NCI-H1417 treated with DMSO at 0.1 percent for 48 hours (cell line): ENCODE results near the gene GNAI3.

Experiments
- DNase-seq: peaks from one replicate; lab custom pipeline; 2025; lab: John Stamatoyannopoulos, UW

The GNAI3 gene

DNA sequence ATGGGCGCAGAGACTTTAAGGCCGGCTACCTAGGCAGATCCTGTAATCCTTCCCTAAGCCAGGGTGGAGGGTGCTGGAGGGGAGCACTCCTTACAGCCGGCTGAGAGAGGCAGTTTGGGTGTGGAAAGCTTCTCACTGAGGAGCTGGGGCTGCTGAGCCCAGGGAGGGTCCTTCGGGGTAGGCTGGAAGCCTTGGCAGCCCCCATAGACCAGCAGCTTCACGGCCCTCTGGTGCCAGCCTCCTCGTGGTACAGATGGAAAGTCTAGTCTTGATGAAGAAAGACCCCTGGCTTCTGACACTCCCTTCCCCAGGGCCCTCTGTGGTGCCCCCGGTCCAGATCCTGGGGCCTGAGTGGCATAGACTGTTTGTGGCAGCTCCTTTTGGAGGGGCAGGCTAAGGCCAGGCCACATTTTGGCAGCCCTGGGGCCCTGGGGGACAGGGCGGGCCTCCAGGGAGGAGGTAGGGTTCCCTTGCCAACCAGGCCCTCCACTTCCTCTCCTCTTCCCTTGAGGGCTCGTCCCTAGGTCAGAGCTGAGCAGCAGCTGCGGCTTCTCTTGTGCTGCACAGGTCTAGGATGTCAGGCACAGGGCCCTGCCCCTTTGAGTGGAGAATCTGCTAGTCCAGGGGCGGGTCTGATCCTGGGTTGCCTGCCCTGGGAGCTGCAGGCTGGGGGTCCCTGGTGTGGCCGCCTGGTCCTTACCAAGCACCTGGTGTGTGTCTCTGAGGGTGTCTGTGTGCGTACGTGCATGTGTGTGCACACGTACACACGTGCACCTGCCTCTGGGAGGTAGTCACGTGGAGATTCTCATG is 76.0 kb downstream of the GNAI3 start:
- no peak for DNase-seq

DNA sequence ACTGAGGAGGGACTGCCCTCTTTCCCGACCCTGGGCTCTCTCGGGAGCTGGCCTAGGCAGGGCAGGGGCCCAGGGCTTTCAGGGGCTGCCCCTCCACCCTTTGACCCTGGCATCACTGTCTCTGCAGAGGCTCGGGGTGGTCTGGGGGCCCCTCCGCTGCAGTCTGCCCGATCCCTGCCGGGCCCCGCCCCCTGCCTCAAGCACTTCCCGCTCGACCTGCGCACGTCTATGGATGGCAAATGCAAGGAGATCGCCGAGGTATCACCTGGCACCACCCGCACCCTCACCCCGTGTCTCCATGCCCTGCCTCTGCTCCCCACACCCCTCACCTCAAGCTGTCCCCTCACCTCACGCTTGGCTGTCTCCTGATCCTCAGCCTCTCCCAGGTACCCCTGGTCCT is 76.8 kb downstream of the GNAI3 start:
- no peak for DNase-seq

DNA sequence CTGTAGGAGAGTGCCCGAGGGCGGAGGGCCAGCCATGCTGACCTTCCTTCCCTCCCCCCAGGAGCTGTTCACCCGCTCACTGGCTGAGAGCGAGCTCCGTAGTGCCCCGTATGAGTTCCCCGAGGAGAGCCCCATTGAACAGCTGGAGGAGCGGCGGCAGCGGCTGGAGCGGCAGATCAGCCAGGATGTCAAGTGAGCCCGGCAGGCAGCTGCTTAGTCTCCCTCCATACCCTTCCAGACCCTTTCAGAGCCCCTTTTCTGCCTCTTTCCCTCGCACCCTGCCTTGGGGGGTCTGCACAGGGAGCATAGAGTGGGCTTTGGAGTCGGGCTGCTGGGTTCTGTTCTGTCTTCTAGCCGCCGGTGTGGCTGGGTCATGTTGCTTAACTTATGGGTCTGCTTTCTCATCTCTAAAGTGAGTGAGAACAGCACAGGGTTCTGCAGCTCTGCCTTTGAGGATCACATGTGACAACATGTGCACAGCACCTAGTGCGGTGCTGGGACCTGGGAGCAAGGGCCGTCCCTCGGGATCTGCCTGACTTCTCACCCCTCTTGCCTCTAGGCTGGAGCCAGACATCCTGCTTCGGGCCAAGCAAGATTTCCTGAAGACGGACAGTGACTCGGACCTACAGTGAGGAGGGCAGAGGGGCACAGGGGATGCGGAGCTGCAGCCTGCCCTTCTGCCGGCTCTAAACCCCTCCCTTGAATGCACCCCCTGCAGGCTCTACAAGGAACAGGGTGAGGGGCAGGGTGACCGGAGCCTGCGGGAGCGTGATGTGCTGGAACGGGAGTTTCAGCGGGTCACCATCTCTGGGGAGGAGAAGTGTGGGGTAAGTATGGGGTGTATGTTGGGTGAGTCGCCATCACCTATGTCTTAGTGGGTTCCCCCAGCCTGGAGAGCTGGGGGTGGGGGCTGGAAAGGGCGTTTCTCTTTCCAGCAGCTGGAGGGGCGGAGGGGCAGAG is 77.5 kb downstream of the GNAI3 start:
- no peak for DNase-seq

DNA sequence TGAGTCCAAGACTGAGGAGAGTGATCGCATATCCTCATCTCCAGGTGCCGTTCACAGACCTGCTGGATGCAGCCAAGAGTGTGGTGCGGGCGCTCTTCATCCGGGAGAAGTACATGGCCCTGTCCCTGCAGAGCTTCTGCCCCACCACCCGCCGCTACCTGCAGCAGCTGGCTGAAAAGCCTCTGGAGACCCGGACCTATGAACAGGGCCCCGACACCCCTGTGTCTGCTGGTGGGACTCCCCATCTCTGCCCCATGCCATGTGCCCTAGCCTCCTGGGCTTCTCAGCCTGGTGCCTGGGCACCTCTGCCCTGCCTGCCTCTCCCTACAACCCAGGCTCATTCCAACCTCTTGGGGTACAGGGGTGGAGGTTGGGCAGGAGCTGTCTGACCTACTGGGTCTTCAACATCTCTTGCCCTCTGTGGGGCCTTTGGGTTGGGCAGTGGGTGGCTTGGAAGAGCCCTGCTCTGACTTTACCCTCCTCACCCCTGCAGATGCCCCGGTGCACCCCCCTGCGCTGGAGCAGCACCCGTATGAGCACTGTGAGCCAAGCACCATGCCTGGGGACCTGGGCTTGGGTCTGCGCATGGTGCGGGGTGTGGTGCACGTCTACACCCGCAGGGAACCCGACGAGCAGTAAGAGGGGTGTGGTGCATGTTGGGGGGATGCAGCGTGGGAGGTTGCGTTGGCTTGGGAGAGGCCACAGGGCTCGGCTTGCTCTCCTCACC is 78.4 kb downstream of the GNAI3 start:
- DNase-seq, result no peak

DNA sequence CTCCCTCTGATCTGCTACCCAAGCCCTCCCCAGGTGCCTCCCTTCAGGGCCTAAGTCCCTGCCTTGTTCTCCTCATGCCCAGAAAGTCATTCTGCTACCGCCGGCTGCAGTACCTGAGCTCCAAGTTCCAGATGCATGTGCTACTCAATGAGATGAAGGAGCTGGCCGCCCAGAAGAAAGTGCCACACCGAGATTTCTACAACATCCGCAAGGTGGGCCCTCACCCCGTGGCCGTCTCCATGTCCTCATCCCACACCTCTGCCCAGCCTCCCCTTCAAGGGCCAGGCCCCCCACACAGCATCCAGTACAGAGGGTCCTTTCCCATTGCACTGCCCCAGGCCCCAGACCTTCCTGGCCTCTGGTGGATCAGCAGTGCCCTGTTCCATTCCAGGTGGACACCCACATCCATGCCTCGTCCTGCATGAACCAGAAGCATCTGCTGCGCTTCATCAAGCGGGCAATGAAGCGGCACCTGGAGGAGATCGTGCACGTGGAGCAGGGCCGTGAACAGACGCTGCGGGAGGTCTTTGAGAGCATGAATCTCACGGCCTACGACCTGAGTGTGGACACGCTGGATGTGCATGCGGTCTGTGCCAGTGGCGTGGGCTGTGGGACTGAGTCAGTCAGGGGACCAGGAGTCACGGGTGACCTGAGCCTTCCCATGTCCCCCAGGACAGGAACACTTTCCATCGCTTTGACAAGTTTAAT is 79.4 kb downstream of the GNAI3 start:
- no peak for DNase-seq

DNA sequence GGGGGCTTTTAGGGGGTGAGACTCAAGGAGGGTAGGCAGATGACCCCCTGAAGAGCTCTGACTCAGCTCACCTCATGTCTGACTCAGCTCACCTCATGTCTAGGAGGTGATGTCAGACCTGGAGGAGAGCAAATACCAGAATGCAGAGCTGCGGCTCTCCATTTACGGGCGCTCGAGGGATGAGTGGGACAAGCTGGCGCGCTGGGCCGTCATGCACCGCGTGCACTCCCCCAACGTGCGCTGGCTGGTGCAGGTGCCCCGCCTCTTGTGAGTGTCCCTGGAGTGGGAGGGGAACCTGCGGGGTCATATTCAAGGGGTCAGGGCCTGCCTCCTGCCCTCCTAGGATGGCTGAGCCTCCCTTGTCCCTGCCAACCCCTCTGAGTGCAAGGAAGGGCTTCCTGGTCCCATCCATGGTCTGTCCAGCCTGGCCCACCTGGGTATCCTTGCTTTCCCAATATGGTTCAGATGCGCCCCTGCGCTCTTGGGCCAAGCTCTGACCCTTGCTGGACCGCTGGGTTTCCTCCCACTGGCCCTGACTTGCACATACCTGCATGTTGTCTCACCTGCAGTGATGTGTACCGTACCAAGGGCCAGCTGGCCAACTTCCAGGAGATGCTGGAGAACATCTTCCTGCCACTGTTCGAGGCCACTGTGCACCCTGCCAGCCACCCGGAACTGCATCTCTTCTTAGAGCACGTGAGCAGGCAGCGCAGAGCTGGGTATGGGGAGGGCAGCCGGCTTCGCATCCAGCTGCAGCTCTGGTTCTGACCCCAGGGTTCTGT is 80.3 kb downstream of the GNAI3 start:
- no peak for DNase-seq

DNA sequence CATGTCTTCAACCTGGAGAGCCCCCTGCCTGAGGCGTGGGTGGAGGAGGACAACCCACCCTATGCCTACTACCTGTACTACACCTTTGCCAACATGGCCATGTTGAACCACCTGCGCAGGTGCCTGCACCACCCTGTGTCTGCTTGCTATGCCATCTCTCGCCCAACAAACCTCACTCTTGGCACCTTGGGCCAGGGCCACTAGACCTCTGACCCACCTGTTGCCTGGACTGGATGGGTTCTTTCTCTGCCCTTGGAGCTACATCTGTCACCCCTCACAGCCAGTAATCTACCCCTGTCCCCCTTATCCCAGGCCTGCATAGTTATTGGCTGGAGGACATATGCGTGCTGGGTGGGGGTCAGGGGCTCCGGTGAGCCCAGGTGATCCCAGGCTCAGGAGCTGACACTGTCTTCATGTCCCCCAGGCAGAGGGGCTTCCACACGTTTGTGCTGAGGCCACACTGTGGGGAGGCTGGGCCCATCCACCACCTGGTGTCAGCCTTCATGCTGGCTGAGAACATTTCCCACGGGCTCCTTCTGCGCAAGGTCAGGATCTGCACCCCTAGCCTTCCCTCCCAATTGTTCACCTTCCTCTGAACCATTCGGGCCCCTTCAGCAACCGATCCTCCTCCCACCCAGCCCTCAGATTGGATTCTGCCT is 81.1 kb downstream of the GNAI3 start:
- DNase-seq, result no peak

DNA sequence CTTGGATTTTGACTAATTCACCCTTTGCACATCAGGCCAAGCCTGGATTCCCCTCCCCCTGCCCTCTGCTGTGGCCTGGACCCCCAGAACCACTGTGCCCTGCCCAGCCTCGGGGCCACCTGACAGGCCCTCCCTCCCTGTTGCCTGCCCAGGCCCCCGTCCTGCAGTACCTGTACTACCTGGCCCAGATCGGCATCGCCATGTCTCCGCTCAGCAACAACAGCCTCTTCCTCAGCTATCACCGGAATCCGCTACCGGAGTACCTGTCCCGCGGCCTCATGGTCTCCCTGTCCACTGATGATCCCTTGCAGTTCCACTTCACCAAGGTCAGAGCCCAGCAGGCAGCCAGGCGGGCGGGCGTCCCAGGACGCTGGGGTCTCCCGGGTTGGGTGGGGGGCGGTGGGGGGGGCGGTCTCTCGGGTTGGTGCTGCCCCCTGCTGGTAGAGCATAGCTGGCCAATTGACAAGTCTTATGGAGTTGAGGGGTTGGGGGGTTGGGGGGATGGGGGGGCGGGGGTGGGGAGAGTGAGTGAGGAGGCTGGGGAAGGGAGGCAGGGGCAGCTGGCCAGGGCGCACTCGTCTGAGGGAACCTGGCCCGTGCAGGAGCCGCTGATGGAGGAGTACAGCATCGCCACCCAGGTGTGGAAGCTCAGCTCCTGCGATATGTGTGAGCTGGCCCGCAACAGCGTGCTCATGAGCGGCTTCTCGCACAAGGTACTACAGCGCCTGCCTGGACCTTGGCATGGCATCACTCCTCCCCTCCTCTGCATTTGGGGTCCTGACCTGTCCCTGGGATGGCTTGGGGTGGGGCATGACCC is 81.9 kb downstream of the GNAI3 start:
- DNase-seq, result no peak

DNA sequence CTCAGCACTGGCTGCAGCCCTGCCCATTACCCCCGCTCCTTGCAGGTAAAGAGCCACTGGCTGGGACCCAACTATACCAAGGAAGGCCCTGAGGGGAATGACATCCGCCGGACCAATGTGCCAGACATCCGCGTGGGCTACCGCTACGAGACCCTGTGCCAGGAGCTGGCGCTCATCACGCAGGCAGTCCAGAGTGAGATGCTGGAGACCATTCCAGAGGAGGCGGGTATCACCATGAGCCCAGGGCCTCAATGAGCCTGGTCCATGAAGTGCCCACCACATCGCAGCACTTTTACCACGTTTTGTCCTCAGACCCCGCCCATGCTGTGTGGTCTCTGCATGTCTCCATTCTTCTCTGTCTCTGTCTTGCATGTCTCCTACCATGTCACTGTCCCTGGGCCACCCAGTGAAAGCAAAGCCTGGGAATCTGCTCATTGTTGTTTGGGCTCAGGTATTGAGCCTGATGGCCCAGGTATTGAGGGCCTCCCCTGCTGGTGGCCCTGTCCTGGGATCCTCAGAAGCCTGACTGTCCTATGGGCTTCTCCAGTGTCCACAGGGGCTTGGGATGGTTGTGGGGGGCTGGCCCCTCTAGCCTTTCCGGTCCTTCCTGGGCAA is 82.6 kb downstream of the GNAI3 start:
- DNase-seq, result no peak

DNA sequence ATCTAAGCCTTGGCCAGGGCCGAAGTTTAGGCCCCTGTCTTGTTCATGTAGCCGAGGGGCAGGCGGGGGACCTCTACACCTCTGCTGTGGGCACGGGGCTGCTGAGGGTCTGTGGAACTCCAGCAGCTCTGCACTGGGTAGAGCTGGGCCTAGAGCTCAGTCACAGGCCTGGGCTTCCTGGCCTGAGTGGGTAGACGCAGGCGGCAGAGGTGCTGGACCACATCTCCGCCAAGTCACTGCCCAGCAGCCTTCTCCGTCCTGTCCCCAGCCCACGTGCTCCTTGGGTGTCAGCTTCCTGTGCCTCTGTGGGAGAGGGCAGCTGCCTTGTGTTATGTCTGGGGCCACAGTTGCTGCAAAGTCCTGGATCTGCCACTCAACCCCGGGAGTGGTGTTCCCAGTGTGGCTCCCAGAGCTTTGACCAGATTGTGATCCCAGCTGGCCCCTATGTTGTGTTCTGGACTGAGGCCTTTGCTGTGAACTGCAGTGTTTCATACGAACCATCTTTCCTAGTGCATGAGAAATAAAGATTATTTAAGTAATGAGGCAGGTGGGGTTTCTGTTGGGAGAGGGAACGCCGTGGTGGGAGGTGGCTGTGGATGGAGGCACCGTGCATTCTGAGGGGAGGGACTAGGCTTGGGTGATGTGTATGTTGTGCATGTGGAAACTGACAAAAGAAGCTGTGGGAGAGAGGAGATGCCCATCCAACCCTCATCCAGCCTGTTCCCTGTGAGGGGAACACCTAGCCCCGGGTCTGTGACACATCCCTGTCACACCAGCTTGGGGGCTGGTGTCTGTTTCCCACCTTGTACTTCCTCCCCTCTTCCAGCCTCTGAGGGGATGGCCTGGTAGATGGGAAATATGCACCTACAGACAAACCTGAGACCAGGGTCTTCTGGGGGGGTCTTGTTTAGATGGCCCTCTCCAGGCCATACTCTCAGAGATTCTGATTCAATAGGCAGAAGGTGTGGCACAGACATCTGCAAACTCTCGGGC is 83.4 kb downstream of the GNAI3 start:
- no peak for DNase-seq

DNA sequence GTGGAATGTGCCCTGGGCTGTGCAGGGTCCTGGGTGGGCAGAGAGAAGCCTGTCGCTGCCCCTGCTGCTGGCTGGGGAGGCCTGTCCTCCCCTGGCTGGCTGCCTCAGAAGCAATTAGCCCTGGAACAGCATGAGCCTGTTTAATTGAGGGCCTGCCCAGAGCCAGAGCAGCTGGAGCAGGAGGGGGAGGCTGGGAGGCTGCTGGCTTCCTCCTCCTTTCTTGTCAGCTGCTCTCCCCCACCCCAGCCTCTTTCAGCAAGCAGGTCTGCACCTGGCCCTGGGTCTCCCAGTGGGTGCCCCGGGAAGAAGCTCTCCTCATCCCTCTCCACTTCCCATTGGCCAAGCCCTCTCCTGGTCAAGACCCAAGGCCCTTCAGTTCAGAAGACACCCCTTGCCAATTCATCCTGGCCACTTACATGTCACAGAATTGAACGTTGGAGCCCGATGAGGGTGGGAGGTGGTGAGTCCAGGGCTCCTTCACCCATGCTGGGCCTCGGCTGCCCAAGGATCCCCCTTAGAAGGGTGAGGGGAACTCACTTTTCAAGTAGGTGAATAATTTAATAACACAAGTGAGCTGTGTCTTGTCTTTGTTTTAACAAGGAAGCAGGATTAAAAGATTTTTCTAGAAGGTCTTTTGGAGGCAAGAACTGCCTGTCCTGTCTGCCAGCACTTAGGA is 84.4 kb downstream of the GNAI3 start:
- DNase-seq, result peak; percentile 53

DNA sequence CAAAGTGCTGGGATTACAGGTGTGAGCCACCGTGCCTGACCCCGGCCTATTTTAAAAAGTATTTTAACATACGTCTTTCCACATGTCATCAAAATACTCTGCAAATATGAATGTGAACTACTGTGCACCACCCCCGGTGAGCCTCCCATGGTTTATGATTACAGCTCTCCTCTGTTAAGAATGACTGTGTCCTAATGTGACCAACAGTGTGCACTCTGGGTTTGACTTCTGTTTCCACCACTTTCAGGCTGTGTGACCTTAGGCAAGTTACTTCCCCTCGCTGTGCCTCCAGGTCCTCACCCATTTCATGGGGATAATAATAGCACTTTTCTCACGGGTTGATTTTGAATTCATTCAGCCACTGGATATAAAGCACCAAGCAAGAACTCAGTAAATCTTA is 85.9 kb downstream of the GNAI3 start:
- DNase-seq, result no peak

DNA sequence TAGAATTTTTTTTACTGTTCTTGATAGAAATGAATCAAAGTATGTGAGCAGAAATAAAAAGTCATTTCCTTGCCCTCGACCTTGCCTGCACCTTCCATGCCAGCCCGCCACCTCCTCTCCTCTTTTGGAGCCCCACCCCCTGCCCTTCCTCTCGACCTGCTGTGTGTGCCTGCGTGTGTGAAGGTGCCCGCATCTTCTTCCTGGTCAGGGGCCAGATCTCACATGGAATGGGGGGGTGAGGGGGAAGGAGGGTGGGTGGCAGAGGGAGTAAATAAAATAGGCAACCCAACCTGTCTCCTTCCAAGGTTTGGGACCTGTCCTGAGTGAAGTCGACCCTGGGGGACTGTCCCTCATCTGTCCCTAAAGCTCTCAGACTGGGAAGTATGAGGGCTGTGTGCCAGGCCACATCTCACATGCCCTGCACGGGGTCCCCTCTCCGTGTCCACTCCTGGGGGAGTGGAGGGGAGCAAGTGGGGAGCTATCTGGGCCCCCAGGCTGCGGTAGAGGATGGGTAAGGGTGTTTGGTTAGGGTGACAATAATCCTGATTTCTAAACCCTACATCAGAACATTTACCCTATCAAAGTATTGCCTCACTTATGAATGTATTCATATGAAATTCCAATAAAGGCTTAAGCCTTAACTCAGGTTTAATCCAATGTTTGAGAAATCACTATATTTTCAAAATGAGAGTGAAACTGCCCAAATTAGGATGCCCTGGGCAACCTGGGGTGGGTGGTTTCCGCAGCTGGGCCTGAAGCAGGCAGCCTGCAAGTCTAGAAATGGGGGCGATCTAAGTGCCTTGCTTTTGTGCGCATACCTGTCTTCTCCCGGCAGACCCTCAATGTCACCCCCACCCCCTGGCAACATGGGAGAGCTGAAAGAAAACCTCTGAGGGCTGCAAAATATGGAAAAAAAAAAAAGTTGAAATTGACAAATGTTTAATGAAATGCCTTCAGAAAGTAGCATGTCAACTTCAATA is 86.6 kb downstream of the GNAI3 start:
- DNase-seq, result no peak

DNA sequence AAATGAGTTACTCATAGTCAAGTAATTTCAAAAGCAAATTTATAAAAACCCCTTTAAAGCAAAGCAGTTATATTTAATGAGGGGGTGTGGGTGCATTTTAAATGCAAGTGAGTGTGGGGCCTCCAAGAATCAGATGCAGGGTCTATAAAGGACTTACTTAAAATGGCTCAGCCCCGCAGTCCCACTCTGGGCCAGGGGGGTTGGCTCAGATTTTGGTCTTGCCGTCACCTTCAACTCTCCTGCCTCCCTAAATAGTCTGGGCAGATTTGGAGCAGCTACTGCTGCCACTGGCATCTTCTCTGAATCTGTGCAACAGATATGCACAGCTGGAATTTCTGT is 87.4 kb downstream of the GNAI3 start:
- DNase-seq, result no peak

DNA sequence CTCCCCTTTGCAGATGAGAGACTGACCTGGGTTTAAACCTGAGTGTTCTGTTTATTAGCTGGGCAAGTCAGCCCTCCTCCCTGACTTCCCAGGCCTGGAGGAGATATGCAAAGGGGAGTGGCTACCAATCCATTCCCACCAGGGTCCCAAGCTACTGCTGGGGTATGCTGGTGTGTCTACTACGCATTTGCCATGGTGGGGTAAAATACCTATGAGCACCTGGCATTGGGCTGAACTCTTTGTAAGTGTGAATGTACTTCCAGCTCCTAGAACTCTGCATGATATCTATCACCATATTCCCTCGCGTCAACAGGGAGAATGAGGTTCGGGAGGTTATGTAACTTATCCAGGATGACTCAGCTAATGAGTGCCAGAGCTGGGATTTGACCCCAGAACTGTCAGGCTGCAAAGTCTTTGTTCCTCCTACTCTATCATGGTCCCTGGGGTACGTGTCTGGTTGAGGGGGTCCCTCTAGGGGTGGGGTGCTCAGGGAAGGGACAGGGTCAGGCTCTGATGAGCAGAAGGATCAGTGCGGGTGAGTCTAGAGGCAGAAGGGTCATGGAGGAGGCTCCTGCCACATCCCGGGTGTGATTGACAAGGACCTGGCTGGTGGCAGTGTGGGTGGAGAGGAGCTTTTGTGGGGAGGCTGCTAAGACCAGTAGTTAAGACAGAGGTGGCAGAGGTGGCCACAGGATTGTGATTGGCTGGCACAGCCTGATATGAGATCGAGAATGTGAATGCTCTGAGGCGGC is 88.0 kb downstream of the GNAI3 start:
- no peak for DNase-seq
